ENCODE measurements around the gene NEO1. TPM values are rescaled to one million over a fixed set of nuclear protein-coding genes. Genes with fewer than 3 reads are reported as not detected.

The NEO1 gene
- total RNA-seq, 4 donors from 2014 or later, result 60.2 to 127 (median 115) TPM

DNA sequence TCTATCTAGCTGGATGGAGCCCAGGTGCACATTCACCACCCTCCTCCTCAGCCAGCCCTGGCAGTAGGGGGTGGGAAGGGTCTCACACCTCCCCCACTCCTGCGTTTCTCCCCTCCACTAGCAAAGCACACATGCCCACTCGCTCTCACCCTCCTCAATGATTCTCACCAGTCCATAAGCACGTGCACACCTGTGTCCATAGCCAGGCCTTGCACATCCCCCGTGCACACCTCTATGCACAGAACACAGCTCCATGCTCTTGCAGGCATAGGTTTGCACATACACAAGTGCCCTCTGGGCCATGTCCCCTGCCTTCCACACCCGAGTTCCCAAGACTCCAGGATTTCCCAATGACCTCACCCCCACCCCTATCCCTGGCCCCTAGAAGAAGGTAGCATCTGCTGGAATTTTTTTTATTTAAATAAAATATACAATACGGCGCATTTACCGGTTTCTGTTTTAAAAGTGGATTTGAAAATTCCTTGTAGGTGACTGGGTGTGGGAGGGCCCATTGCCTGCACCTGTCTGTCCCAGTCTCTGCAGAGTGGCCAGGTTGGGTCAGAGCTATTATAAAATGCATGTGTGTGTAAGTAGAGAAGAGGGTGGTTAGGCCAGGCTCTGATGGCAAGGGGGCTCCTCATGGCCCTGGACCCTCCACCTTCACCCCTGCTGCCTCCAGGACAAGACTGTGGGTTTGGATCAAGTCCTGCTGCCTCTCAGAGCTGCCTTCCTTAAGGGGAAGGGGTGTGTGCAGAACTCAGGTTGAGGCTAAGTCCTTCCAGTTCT, 267.4 kb downstream of the NEO1 start:
- TF ChIP-seq CTCF (IDR thresholded peaks at IDR 0.05) (no peak), POLR2A (IDR thresholded peaks at IDR 0.05) (no peak)
- H3K27ac ChIP-seq, result no peak overlapping the region
- H3K27me3 ChIP-seq, result no peaks in the 10 kb centered on the region
- no peaks in the 10 kb centered on the region for H3K4me1 ChIP-seq
- no peak for DNase-seq
- H3K36me3 ChIP-seq, result no peaks in the 10 kb centered on the region
- H3K4me3 ChIP-seq, result no peak overlapping the region
- H3K9me3 ChIP-seq, result no peaks in the 10 kb centered on the region

- Histone ChIP-seq H3K27ac (no peak overlapping the region), H3K9me3 (no peaks in the 10 kb centered on the region), H3K4me1 (no peaks in the 10 kb centered on the region), H3K36me3 (no peaks in the 10 kb centered on the region), H3K27me3 (no peaks in the 10 kb centered on the region), H3K4me3 (no peak overlapping the region)
- TF ChIP-seq POLR2A (IDR thresholded peaks at IDR 0.05) (no peak), CTCF (IDR thresholded peaks at IDR 0.05) (no peak)
- DNase-seq, result peak in 1 of 3 donors; percentile 30
Observed at GRCh38 chr15:73320619-73321180, 268.4 kb downstream of the NEO1 start.

- no peaks in the 10 kb centered on the region for H3K4me1 ChIP-seq
- no peak overlapping the region for H3K4me3 ChIP-seq
- no peak for TF ChIP-seq CTCF (IDR thresholded peaks at IDR 0.05)
- no peak for TF ChIP-seq POLR2A (IDR thresholded peaks at IDR 0.05)
- H3K27ac ChIP-seq, result no peak overlapping the region
- peak in 1 of 3 donors; percentile 29 for DNase-seq
- no peaks in the 10 kb centered on the region for H3K36me3 ChIP-seq
- no peaks in the 10 kb centered on the region for H3K27me3 ChIP-seq
- no peaks in the 10 kb centered on the region for H3K9me3 ChIP-seq
Observed at GRCh38 chr15:73321496-73322450, 269.5 kb downstream of the NEO1 start.

GRCh38 chr15:73322665-73323373, 270.6 kb downstream of the NEO1 start:
- Histone ChIP-seq H3K9me3 (no peaks in the 10 kb centered on the region), H3K27ac (no peak overlapping the region), H3K27me3 (no peaks in the 10 kb centered on the region), H3K36me3 (no peaks in the 10 kb centered on the region), H3K4me1 (no peaks in the 10 kb centered on the region), H3K4me3 (no peak overlapping the region)
- no peak for TF ChIP-seq CTCF (IDR thresholded peaks at IDR 0.05)
- peak in 1 of 3 donors; percentile 31 for DNase-seq

DNA sequence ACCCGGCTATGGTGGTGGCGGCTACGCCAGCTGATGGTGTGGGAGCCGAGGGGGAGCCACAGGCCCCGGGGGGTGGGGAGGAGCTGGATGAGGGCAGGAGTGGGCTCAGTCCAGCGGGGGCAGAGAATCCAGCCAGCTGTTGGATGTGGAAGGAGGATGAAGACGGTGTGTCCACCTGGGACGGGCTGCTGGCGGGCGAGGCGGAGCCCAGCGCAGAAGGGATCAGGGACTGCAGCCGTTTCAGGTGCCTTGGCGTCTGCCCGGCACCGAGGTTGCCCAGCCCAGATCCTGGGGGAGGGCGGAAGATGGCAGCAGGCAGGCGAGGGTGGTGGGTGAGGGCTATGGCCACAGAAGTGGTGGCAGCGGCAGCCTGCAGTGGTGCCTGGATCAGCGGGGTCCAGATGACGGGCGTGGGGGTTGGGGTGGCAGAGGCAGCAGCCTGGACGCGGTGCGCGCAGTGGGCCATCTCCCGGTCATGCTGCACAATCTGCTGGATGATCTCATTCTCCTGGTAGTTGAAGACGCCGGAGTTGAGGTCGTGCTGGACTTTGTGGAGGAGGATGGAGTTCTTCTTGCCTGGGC, 271.2 kb downstream of the NEO1 start:
- TF ChIP-seq POLR2A (IDR thresholded peaks at IDR 0.05) (no peak), CTCF (IDR thresholded peaks at IDR 0.05) (no peak)
- Histone ChIP-seq H3K4me3 (no peak overlapping the region), H3K27ac (no peak overlapping the region), H3K36me3 (no peaks in the 10 kb centered on the region), H3K9me3 (no peaks in the 10 kb centered on the region), H3K4me1 (no peaks in the 10 kb centered on the region), H3K27me3 (no peaks in the 10 kb centered on the region)
- DNase-seq, result peak in 1 of 3 donors; percentile 26
